HEK293 (cell line): Measurements from ENCODE around the gene HTATSF1.

Source experiments
- GFI1B ChIP-seq: fragments of 450-650 bp; formaldehyde crosslinking; IDR thresholded peaks from 2 replicates; pipeline ENCODE4 v1.5.1; 2016; ENCODE audit warnings: missing biosample characterization, missing genetic modification characterization
- GLI4 ChIP-seq: fragments of 450-650 bp; formaldehyde crosslinking; IDR thresholded peaks from 2 replicates; pipeline ENCODE4 v1.5.1; 2016; ENCODE audit warnings: missing biosample characterization, missing genetic modification characterization
- KLF10 ChIP-seq: fragments of 450-650 bp; IDR thresholded peaks from 2 replicates; pipeline ENCODE4 v1.5.1; 2018; ENCODE audit warnings: missing biosample characterization, mild to moderate bottlenecking, missing genetic modification characterization
- REST ChIP-seq: fragments of 450-650 bp; formaldehyde crosslinking; IDR thresholded peaks from 2 replicates; pipeline ENCODE4 v1.5.1; 2016; ENCODE audit warnings: missing biosample characterization, missing genetic modification characterization
- TSHZ1 ChIP-seq: fragments of 450-650 bp; formaldehyde crosslinking; IDR thresholded peaks from 2 replicates; pipeline ENCODE4 v1.5.1; 2016; ENCODE audit warnings: missing biosample characterization, missing genetic modification characterization, borderline replicate concordance
- ZBTB7A ChIP-seq: fragments of 450-650 bp; formaldehyde crosslinking; IDR thresholded peaks from 2 replicates; pipeline ENCODE4 v1.5.1; 2016; ENCODE audit warnings: low read depth, missing biosample characterization, missing genetic modification characterization
- ZNF501 ChIP-seq: fragments of 450-650 bp; formaldehyde crosslinking; IDR thresholded peaks from 2 replicates; pipeline ENCODE4 v1.5.1; 2016; ENCODE audit warnings: missing biosample characterization, missing genetic modification characterization
- ZNF660 ChIP-seq: fragments of 450-650 bp; IDR thresholded peaks from 2 replicates; pipeline ENCODE4 v1.5.1; 2018; ENCODE audit warnings: missing biosample characterization, mild to moderate bottlenecking, missing genetic modification characterization
- ZNF747 ChIP-seq: fragments of 450-650 bp; formaldehyde crosslinking; IDR thresholded peaks from 2 replicates; pipeline ENCODE4 v1.5.1; 2016; ENCODE audit warnings: missing biosample characterization, missing genetic modification characterization
- ZNF791 ChIP-seq: fragments of 450-650 bp; formaldehyde crosslinking; IDR thresholded peaks from 2 replicates; pipeline ENCODE4 v1.5.1; 2016; ENCODE audit warnings: missing biosample characterization, missing genetic modification characterization
- TF ChIP-seq, protein P1 (sequence below): fragments of 450-650 bp; formaldehyde crosslinking; IDR thresholded peaks from 2 replicates; pipeline ENCODE4 v1.5.1; 2016; ENCODE audit warnings: missing biosample characterization, missing genetic modification characterization
- TF ChIP-seq, protein P2 (sequence below): fragments of 450-650 bp; formaldehyde crosslinking; IDR thresholded peaks from 2 replicates; pipeline ENCODE4 v1.5.1; 2016; ENCODE audit warnings: missing biosample characterization, missing genetic modification characterization

GRCh38 chrX:136555694-136556093, 58.3 kb downstream of the HTATSF1 start:
- TF ChIP-seq ZNF791 = no peak
- TF ChIP-seq, protein P1, sequence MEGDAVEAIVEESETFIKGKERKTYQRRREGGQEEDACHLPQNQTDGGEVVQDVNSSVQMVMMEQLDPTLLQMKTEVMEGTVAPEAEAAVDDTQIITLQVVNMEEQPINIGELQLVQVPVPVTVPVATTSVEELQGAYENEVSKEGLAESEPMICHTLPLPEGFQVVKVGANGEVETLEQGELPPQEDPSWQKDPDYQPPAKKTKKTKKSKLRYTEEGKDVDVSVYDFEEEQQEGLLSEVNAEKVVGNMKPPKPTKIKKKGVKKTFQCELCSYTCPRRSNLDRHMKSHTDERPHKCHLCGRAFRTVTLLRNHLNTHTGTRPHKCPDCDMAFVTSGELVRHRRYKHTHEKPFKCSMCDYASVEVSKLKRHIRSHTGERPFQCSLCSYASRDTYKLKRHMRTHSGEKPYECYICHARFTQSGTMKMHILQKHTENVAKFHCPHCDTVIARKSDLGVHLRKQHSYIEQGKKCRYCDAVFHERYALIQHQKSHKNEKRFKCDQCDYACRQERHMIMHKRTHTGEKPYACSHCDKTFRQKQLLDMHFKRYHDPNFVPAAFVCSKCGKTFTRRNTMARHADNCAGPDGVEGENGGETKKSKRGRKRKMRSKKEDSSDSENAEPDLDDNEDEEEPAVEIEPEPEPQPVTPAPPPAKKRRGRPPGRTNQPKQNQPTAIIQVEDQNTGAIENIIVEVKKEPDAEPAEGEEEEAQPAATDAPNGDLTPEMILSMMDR (tag by site-specific recombination) = no peak
- TF ChIP-seq GLI4 (tag by site-specific recombination) = no peak
- TF ChIP-seq REST (tag by site-specific recombination) = no peak
- TF ChIP-seq ZNF501 (tag by site-specific recombination) = no peak
- TF ChIP-seq, protein P2, sequence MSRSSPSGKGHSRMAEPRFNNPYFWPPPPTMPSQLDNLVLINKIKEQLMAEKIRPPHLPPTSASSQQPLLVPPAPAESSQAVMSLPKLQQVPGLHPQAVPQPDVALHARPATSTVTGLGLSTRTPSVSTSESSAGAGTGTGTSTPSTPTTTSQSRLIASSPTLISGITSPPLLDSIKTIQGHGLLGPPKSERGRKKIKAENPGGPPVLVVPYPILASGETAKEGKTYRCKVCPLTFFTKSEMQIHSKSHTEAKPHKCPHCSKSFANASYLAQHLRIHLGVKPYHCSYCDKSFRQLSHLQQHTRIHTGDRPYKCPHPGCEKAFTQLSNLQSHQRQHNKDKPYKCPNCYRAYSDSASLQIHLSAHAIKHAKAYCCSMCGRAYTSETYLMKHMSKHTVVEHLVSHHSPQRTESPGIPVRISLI (tag by site-specific recombination) = no peak
- TF ChIP-seq ZNF747 (tag by site-specific recombination) = no peak
- TF ChIP-seq KLF10 (tag by site-specific recombination) = no peak
- TF ChIP-seq ZBTB7A (tag by site-specific recombination) = no peak
- TF ChIP-seq TSHZ1 (tag by site-specific recombination) = no peak
- TF ChIP-seq ZNF660 = no peak
- TF ChIP-seq GFI1B = no peak
